NCI-H187 (cell line): ENCODE measurements around the gene LMNB1.
"Not testable (repeated sequence)": the region's sequence is repeated elsewhere in the genome, so short reads cannot be mapped to it uniquely, and the experiment has no call there.

Experiments
- DNase-seq, 2 experiments: peaks; one replicate each; lab custom pipeline; 2025; lab: John Stamatoyannopoulos, UW

Gene LMNB1, protein sequence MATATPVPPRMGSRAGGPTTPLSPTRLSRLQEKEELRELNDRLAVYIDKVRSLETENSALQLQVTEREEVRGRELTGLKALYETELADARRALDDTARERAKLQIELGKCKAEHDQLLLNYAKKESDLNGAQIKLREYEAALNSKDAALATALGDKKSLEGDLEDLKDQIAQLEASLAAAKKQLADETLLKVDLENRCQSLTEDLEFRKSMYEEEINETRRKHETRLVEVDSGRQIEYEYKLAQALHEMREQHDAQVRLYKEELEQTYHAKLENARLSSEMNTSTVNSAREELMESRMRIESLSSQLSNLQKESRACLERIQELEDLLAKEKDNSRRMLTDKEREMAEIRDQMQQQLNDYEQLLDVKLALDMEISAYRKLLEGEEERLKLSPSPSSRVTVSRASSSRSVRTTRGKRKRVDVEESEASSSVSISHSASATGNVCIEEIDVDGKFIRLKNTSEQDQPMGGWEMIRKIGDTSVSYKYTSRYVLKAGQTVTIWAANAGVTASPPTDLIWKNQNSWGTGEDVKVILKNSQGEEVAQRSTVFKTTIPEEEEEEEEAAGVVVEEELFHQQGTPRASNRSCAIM

GRCh38 chr5:126776499-126777256 is at the start of gene LMNB1:
Gene LMNB1, plus strand, starts transcription at chr5:126777136. Its CDS starts 373 bp downstream, at chr5:126777509.
- DNase-seq: peak; percentile 88 to 96

- no peak for DNase-seq
These were observed 44.2 kb upstream of the LMNB1 start for GRCh38 chr5:126732716-126733115.

DNA sequence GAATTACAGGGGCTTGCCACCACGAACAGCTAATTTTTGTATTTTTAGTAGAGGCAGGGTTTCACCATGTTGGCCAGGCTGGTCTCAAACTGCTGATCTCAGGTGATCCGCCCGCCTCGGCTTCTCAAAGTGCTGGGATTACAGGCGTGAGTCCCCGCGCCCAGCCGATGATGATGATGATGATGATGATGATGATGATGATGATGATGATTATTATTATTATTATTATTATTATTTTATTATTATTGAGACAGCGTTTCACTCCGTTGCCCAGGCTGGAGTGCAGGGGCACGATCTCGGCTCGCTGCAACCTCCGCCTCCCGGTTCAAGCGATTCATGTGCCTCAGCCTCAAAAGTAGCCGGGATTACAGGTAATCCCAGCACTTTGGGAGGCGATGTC is 42.4 kb upstream of the LMNB1 start:
- not testable (repeated sequence) for DNase-seq

DNA sequence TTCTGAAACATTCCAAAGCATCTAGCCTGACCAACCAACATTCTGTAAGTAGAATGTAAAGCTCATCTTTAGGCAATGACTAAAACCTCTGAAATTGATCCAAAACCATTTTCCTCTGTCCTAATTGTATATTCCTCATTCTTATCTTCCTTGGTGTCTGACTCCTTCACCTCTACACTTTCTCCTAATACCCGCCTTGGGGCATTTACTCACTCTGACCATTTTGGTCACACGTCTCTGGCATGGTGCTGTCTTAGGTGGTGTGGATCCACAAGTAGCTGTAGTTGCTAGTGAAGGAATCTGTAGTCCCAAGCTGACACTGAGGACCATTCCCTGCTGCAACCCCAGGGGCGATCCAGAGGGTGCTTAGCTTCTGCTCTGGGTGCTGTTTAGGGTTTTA is 40.8 kb upstream of the LMNB1 start:
- DNase-seq: no peak

DNA sequence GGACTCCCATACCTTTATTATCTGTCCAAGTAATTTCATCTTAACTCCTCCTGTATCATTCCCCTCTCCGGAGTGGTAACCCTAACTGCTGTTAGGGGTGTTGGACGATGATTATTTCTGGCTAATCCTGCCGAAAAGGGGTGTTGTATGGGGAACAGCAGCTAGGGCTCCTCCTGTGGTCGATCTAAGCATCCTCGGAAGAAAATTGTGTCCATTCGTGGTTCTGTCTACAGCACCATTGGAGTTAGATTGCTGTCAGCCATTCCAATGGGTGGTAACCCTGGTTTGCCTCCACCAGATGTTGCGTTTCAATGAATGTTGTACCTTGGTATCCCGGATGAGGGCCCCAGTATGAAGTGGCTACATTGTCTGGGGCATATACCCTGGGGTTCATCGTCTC is 35.6 kb upstream of the LMNB1 start:
- no peak for DNase-seq

GRCh38 chr5:126742425-126742824 is 34.5 kb upstream of the LMNB1 start:
- DNase-seq: no peak

DNA sequence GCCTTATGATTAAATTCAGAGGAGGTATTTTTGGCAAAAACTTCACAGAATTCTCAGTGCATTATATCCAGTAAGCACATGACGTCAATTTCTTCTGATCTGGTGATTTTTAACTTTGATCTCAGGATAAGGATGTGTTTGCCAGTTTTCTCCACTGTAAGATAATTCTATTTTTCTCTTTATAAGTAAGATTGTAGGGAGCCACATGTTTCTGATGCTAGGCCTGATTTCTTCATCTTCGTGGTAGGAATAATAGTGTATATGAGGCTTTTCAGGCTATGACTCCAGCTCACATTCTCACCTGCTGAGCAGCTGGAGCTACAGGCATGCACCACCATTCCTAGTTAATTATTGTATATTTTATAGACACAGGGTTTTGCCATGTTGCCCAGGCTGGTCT is 32.1 kb upstream of the LMNB1 start:
- no peak for DNase-seq

GRCh38 chr5:126745259-126745992 is 31.5 kb upstream of the LMNB1 start:
- DNase-seq: no peak

- no peak for DNase-seq
These were observed 30.6 kb upstream of the LMNB1 start for GRCh38 chr5:126746290-126746689.

GRCh38 chr5:126752081-126752785 is 24.7 kb upstream of the LMNB1 start:
- no peak for DNase-seq

GRCh38 chr5:126753227-126753626 is 23.7 kb upstream of the LMNB1 start:
- DNase-seq: no peak

DNA sequence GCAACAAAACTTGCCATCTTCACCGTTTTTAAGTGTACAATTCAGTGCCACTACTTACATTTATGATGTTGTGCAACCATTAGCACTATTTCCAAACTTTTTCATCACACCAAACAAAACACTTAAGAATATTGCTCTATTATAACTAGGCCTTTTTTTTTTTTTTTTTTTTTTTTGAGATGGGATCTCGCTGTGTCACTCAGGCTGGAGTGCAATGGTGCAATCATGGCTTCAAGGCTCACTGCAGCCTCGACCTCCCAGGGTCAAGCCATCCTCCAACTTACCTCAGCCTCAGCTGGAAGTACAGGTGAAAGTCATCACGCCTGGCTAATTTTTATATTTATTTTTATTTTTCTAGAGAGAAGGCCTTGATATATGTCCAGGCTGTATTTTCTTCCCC is 22.3 kb upstream of the LMNB1 start:
- no peak for DNase-seq

GRCh38 chr5:126755593-126755992 is 21.3 kb upstream of the LMNB1 start:
- DNase-seq: no peak

GRCh38 chr5:126757713-126758357 is 19.1 kb upstream of the LMNB1 start:
- no peak for DNase-seq

DNA sequence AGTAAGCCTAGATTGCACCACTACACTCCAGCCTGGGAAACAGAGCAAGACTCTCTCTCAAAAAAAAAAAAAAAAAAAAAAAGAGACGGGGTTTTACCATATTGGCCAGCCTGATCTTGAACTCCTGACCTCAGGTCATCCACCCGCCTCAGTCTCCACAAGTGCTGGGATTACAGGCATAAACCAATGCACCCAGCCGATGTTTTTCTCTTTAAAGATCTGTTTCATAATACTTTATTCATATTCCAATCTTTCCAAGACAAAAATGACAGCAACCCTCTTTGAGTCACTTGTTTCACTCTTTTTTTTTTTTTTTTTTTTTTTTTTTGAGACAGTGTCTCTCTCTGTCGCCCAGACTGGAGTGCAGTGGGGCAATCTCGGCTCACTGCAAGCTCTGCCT is 13.6 kb upstream of the LMNB1 start:
- no peak for DNase-seq

- no peak for DNase-seq
These were observed 7.2 kb upstream of the LMNB1 start for GRCh38 chr5:126769703-126770102.

DNA sequence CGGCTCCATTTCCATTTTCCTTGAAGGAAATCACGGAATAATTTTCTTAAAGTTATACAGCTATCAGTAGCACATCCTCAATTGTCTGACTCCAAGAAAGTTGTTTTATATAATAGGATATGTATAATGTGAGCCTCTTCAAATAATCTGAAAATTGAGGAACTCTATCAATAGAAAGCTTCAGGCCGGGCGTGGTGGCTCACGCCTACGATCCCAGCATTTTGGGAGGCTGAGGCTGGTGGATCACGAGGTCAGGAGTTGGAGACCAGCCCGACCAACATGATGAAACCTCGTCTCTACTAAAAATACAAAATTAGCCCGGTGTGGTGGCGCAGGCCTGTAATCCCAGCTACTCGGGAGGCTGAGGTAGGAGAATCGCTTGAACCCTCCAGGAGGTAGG is 3.4 kb upstream of the LMNB1 start:
- DNase-seq: not testable (repeated sequence)

DNA sequence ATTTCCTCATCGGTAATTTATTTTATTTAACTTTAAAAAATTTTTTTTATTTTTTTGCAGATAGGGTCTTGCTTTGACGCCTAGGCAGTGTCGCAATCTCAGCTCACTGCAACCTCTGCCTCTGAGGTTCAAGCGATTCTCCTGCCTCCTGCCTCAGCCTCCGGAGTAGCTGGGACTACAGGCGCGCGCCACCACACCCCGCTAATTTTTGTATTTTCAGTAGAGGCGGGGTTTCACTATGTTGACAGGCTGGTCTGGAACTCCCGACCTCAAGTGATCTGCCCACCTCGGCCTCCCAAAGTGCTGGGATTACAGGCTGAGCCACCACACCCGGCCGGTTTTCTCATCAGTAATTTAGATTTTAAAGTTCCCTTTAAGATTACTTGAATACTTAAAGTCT is 2.3 kb upstream of the LMNB1 start:
- DNase-seq: not testable (repeated sequence)

GRCh38 chr5:126777257-126777974 is 480 bp downstream of the LMNB1 start:
- no peak for DNase-seq

- peak; percentile 74 to 90 for DNase-seq
These were observed 1.2 kb downstream of the LMNB1 start for GRCh38 chr5:126777975-126778674.
